IMR-90 (cell line): ENCODE data around the gene CLSTN1. TPM values are rescaled to one million over a fixed set of nuclear protein-coding genes. Genes with fewer than 3 reads are reported as not detected.

Experiments used
- ATAC-seq: fragments of 200-7000 bp; cut with Tn5 transposase; 2 replicates; pipeline ENCODE4 v1.9.1; 2020; ENCODE audit warnings: low read depth, mild to moderate bottlenecking, moderate library complexity
- BruUV-seq: library from RNA; stranded (reverse); fragments of 400-500 nt; replicated peaks from 2 replicates; lab custom pipeline; 2021; lab: Mats Ljungman, UMichigan
- CTCF ChIA-PET: fragments of 300-600 bp; formaldehyde crosslinking; extraction: SDS; loops from one replicate; lab custom pipeline; 2021; ENCODE audit warnings: antibody characterized with exemption; lab: Yijun Ruan, JAX
- POLR2A ChIA-PET: fragments of 300-600 bp; sonication (Branson Sonifier 250); formaldehyde crosslinking; loops from one replicate; lab custom pipeline; 2022; ENCODE audit warnings: antibody characterized with exemption; ENCODE audit not compliant: unreplicated experiment; lab: Charles Lee
- DNase-seq: peaks from one replicate; pipeline ENCODE4 v3.0.0; 2013
- H2AFZ ChIP-seq: replicated peaks from 2 replicates; pipeline ENCODE3; 2013; ENCODE audit warnings: low read length, mild to moderate bottlenecking; ENCODE audit not compliant: poor library complexity
- H2AK5ac ChIP-seq: 2 replicates; pipeline ENCODE4 v1.6.1; 2013; ENCODE audit warnings: low read depth, low read length, inconsistent platforms
- H2AK9ac ChIP-seq: replicated peaks from 2 replicates; pipeline ENCODE3; 2013; ENCODE audit warnings: mild to moderate bottlenecking, low read depth, low read length, moderate library complexity; ENCODE audit not compliant: poor library complexity
- H2BK120ac ChIP-seq: 2 replicates; pipeline ENCODE4 v1.6.1; 2013; ENCODE audit warnings: low read depth, low read length, inconsistent platforms
- H2BK15ac ChIP-seq: 3 replicates; pipeline ENCODE4 v1.6.1; 2013; ENCODE audit warnings: low read depth, low read length, inconsistent platforms
- H2BK20ac ChIP-seq: 2 replicates; pipeline ENCODE4 v1.6.1; 2013; ENCODE audit warnings: low read depth, mild to moderate bottlenecking, inconsistent platforms, low read length, moderate library complexity
- H2BK5ac ChIP-seq: 2 replicates; pipeline ENCODE4 v1.6.1; 2013; ENCODE audit warnings: mild to moderate bottlenecking, low read depth, low read length, inconsistent platforms; ENCODE audit not compliant: poor library complexity, severe bottlenecking
- H3K14ac ChIP-seq: replicated peaks from 2 replicates; pipeline ENCODE4 v1.6.1; 2013; ENCODE audit warnings: low read depth, low read length, inconsistent platforms
- H3K18ac ChIP-seq: 2 replicates; pipeline ENCODE4 v1.6.1; 2013; ENCODE audit warnings: low read depth, low read length, control low read depth
- H3K23ac ChIP-seq: 2 replicates; pipeline ENCODE4 v1.6.1; 2013; ENCODE audit warnings: low read depth, low read length, inconsistent platforms
- H3K27ac ChIP-seq: 2 replicates; pipeline ENCODE4 v1.5.1; 2013; ENCODE audit warnings: mild to moderate bottlenecking, control low read depth, low read length; ENCODE audit not compliant: insufficient read depth
- H3K27me3 ChIP-seq: 2 replicates; pipeline ENCODE4 v1.6.1; 2013; ENCODE audit warnings: low read length; ENCODE audit not compliant: control insufficient read depth, insufficient read depth
- H3K36me3 ChIP-seq: 2 replicates; pipeline ENCODE4 v1.6.1; 2013; ENCODE audit warnings: low read length, mixed read lengths; ENCODE audit not compliant: control insufficient read depth, insufficient read depth
- H3K4ac ChIP-seq: 2 replicates; pipeline ENCODE4 v1.6.1; 2013; ENCODE audit warnings: low read depth, low read length, inconsistent platforms
- H3K4me1 ChIP-seq: 2 replicates; pipeline ENCODE4 v1.6.1; 2013; ENCODE audit warnings: low read length, mixed read lengths; ENCODE audit not compliant: control insufficient read depth, insufficient read depth
- H3K4me2 ChIP-seq: 2 replicates; pipeline ENCODE4 v1.6.1; 2013; ENCODE audit warnings: low read depth, mild to moderate bottlenecking, control low read depth, low read length, moderate library complexity
- H3K4me3 ChIP-seq: 2 replicates; pipeline ENCODE4 v1.5.1; 2013; ENCODE audit warnings: low read depth, mild to moderate bottlenecking, control low read depth, low read length, moderate library complexity; ENCODE audit not compliant: insufficient read depth
- H3K56ac ChIP-seq: 2 replicates; pipeline ENCODE4 v1.6.1; 2013; ENCODE audit warnings: low read length, inconsistent platforms; ENCODE audit not compliant: insufficient read depth; ENCODE audit errors: extremely low read depth
- H3K79me1 ChIP-seq, 2 experiments: 2 replicates each; pipeline ENCODE4 v1.6.1; 2013; ENCODE audit warnings: low read length in 2 of 2, inconsistent platforms in 1 of 2, low read depth in 1 of 2
- H3K9ac ChIP-seq: 2 replicates; pipeline ENCODE4 v1.6.1; 2013; ENCODE audit warnings: low read depth, low read length, control low read depth
- H3K9me1 ChIP-seq: 2 replicates; pipeline ENCODE4 v1.6.1; 2013; ENCODE audit warnings: low read length, inconsistent platforms; ENCODE audit not compliant: insufficient read depth
- H3K9me3 ChIP-seq: 2 replicates; pipeline ENCODE4 v1.6.1; 2013; ENCODE audit warnings: low read length; ENCODE audit not compliant: control insufficient read depth, insufficient read depth
- H4K20me1 ChIP-seq: 2 replicates; pipeline ENCODE4 v1.6.1; 2013; ENCODE audit warnings: low read length, inconsistent platforms; ENCODE audit not compliant: insufficient read depth
- H4K5ac ChIP-seq: 2 replicates; pipeline ENCODE4 v1.6.1; 2013; ENCODE audit warnings: mild to moderate bottlenecking, low read depth, low read length, control low read depth
- H4K8ac ChIP-seq, 2 experiments: 2 replicates each; pipeline ENCODE4 v1.6.1; 2013; ENCODE audit warnings: low read depth in 2 of 2, low read length in 2 of 2, control low read depth in 1 of 2, inconsistent platforms in 1 of 2
- H4K91ac ChIP-seq: 2 replicates; pipeline ENCODE4 v1.6.1; 2013; ENCODE audit warnings: low read depth, low read length, inconsistent platforms; ENCODE audit not compliant: insufficient read depth
- BHLHE40 ChIP-seq: fragments of 150-350 bp; IDR thresholded peaks from 2 replicates; pipeline ENCODE4 v1.6.1; 2016; ENCODE audit warnings: mild to moderate bottlenecking, low read depth, low read length
- CEBPB ChIP-seq: IDR thresholded peaks from 2 replicates; pipeline ENCODE4 v1.6.1; 2012; ENCODE audit warnings: low read depth, low read length, improper control_type of control experiment
- CHD1 ChIP-seq: IDR thresholded peaks from 2 replicates; pipeline ENCODE4 v1.6.1; 2012; ENCODE audit warnings: low read depth, low read length, improper control_type of control experiment
- CTCF ChIP-seq: conservative IDR thresholded peaks from 2 replicates; pipeline ENCODE4 v1.5.1; 2012; ENCODE audit warnings: mild to moderate bottlenecking, low read depth, low read length, improper control_type of control experiment
- MAFK ChIP-seq: IDR thresholded peaks from 2 replicates; pipeline ENCODE4 v1.6.1; 2012; ENCODE audit warnings: low read depth, low read length, improper control_type of control experiment
- MXI1 ChIP-seq: IDR thresholded peaks from 2 replicates; pipeline ENCODE4 v1.6.1; 2012; ENCODE audit warnings: low read depth, mild to moderate bottlenecking, low read length, moderate library complexity, borderline replicate concordance
- POLR2A ChIP-seq: IDR thresholded peaks from 2 replicates; pipeline ENCODE4 v1.6.1; 2012; ENCODE audit warnings: mild to moderate bottlenecking, low read depth, low read length
- RAD21 ChIP-seq: IDR thresholded peaks from 2 replicates; pipeline ENCODE4 v1.6.1; 2012; ENCODE audit warnings: low read length, improper control_type of control experiment
- RCOR1 ChIP-seq: IDR thresholded peaks from 2 replicates; pipeline ENCODE4 v1.6.1; 2012; ENCODE audit warnings: mild to moderate bottlenecking, low read length, improper control_type of control experiment; ENCODE audit not compliant: insufficient replicate concordance
- RFX5 ChIP-seq: IDR thresholded peaks from 2 replicates; pipeline ENCODE4 v1.8.0; 2012; ENCODE audit warnings: low read depth, mild to moderate bottlenecking, low read length, moderate library complexity
- SMC3 ChIP-seq: fragments of 150-350 bp; IDR thresholded peaks from 2 replicates; pipeline ENCODE4 v1.6.1; 2016; ENCODE audit warnings: low read depth, mild to moderate bottlenecking, antibody characterized with exemption, low read length, moderate library complexity
- USF2 ChIP-seq: fragments of 150-350 bp; IDR thresholded peaks from 2 replicates; pipeline ENCODE4 v1.6.1; 2017; ENCODE audit warnings: mild to moderate bottlenecking, antibody characterized with exemption, low read length, low read depth
- WGBS, 2 experiments: methylation state at CpG; one replicate each; pipeline versions ENCODE4 v1.1.5 to v1.1.7; 2013; ENCODE audit warnings: missing lambda C conversion rate in 2 of 2; ENCODE audit not compliant: insufficient read length in 1 of 2; ENCODE audit errors: extremely low coverage in 2 of 2; 5-methylcytosine and 5-hydroxymethylcytosine counted together
- dilution Hi-C: fragments of 300-500 bp; cut with HindIII; formaldehyde crosslinking; loops from one replicate; pipeline ENCODE4 v1.14.3; 2018; ENCODE audit warnings: low sequenced_read_pairs; ENCODE audit not compliant: unreplicated experiment
- in situ Hi-C: fragments of 300-500 bp; cut with MboI; formaldehyde crosslinking; loops from 3 replicates; pipeline ENCODE4 v1.14.3; 2019; ENCODE audit warnings: low sequenced_read_pairs, inconsistent platforms, mixed read lengths
- intact Hi-C: fragments of 100-400 bp; cut with micrococcal nuclease; formaldehyde crosslinking; loops from 2 replicates; pipeline ENCODE4 v1.10.0; 2022
- polyA plus RNA-seq, 3 experiments: library from polyadenylated mRNA; depleted of rRNA; stranded (reverse); fragments of >200 nt; gene quantifications; 2 replicates each; pipeline ENCODE4 v1.2.3, GENCODE V29; 2012; ENCODE audit warnings: low replicate concordance in 1 of 3
- total RNA-seq: library from RNA; depleted of rRNA; stranded (reverse); fragments of >200 nt; gene quantifications from 2 replicates; pipeline ENCODE4 v1.2.3, GENCODE V29; 2012

Gene CLSTN1
- total and polyA plus RNA-seq, 2 of the 4 experiments (the other 2 are of a cell fraction), result 30.1 to 72.2 TPM

- dilution Hi-C loops, result no loop called here
- Histone ChIP-seq H3K4ac (no peak overlapping the region), H3K4me2 (no peak overlapping the region), H3K9me1 (no peaks in the 10 kb centered on the region), H2AK9ac (no peak overlapping the region), H3K18ac (no peak overlapping the region), H3K9me3 (peaks cover 3% of the 10 kb centered on the region; the same call in 1 of the 2 replicates), H3K14ac (no peak overlapping the region), H3K27me3 (no peaks in the 10 kb centered on the region; the same call in 1 of the 2 replicates), H3K4me1 (peaks cover 5% of the 10 kb centered on the region; the same call in 1 of the 2 replicates), H2BK120ac (no peak overlapping the region), H3K27ac (no peak overlapping the region), H3K4me3 (no peak overlapping the region), H2AK5ac (no peak overlapping the region), H4K8ac (no peak overlapping the region), H3K56ac (no peak overlapping the region), H2BK5ac (no peak overlapping the region), H2BK15ac (no peak overlapping the region), H4K5ac (no peak overlapping the region), H3K9ac (no peak overlapping the region), H2BK20ac (no peak overlapping the region), H2AFZ (no peak overlapping the region), H3K79me1 (no peaks in the 10 kb centered on the region), H4K20me1 (no peaks in the 10 kb centered on the region), H4K91ac (no peak overlapping the region), H3K36me3 (no peaks in the 10 kb centered on the region), H3K23ac (no peak overlapping the region)
- no TSS peak for BruUV-seq
- TF ChIP-seq POLR2A (no peak), MAFK (no peak), RAD21 (no peak), CEBPB (no peak), RFX5 (no peak), BHLHE40 (no peak), SMC3 (no peak), RCOR1 (no peak), MXI1 (no peak), CTCF (no peak), CHD1 (no peak), USF2 (no peak)
- DNase-seq (no peak), ATAC-seq (no peak)
- ChIA-PET POLR2A (no interaction called here), CTCF (no interaction called here)
- 50% methylated on average over 1 of the region's 5 CpGs; no CpG with 5 or more reads in 1 of the 2 experiments for WGBS, 2 experiments
- intact Hi-C loops, result no loop called here
- in situ Hi-C loops, result no loop called here
Measured at GRCh38 chr1:9836632-9836960, 12.8 kb upstream of the CLSTN1 start.
